ENCODE results near the gene PRSS57.
"Not testable (repeated sequence)": the region's sequence is repeated elsewhere in the genome, so short reads cannot be mapped to it uniquely, and the experiment has no call there.

Gene PRSS57

GRCh38 chr19:723247-723646 lies 28.0 kb upstream of the PRSS57 start:
- DNase-seq (ENCODE audit: low read depth) = no peak

- no peak for DNase-seq (ENCODE audit: low read depth)
Measured at GRCh38 chr19:722553-723101, 27.4 kb upstream of the PRSS57 start.

GRCh38 chr19:720345-721160 lies 25.3 kb upstream of the PRSS57 start:
- DNase-seq (ENCODE audit: low read depth) = no peak

- DNase-seq (ENCODE audit: low read depth) = no peak
Measured at GRCh38 chr19:719636-720344, 24.5 kb upstream of the PRSS57 start.

- DNase-seq (ENCODE audit: low read depth) = no peak
Measured at GRCh38 chr19:718991-719512, 23.8 kb upstream of the PRSS57 start.

- DNase-seq (ENCODE audit: low read depth) = no peak
Measured at GRCh38 chr19:718251-718951, 23.1 kb upstream of the PRSS57 start.

- DNase-seq (ENCODE audit: low read depth) = no peak
Measured at GRCh38 chr19:715347-715746, 20.1 kb upstream of the PRSS57 start.

- DNase-seq (ENCODE audit: low read depth) = no peak
Measured at GRCh38 chr19:711254-711653, 16.0 kb upstream of the PRSS57 start.

GRCh38 chr19:710767-711166 lies 15.5 kb upstream of the PRSS57 start:
- no peak for DNase-seq (ENCODE audit: low read depth)

GRCh38 chr19:709965-710571 lies 14.8 kb upstream of the PRSS57 start:
- DNase-seq (ENCODE audit: low read depth) = no peak

- no peak for DNase-seq (ENCODE audit: low read depth)
Measured at GRCh38 chr19:709196-709964, 14.1 kb upstream of the PRSS57 start.

- no peak for DNase-seq (ENCODE audit: low read depth)
Measured at GRCh38 chr19:708154-709143, 13.2 kb upstream of the PRSS57 start, which contains the start of gene PALM. Gene PALM (plus strand): TSS chr19:708935. CDS start chr19:709147, 212 bp downstream.

- no peak for DNase-seq (ENCODE audit: low read depth)
Measured at GRCh38 chr19:704447-704741, 9.1 kb upstream of the PRSS57 start.

GRCh38 chr19:703651-704446 lies 8.6 kb upstream of the PRSS57 start:
- peak; percentile 22 for DNase-seq (ENCODE audit: low read depth)

GRCh38 chr19:703329-703650 lies 8.0 kb upstream of the PRSS57 start:
- no peak for DNase-seq (ENCODE audit: low read depth)

GRCh38 chr19:702847-703246 lies 7.6 kb upstream of the PRSS57 start:
- not testable (repeated sequence) for DNase-seq (ENCODE audit: low read depth)

GRCh38 chr19:699885-700284 lies 4.6 kb upstream of the PRSS57 start:
- not testable (repeated sequence) for DNase-seq (ENCODE audit: low read depth)

- DNase-seq (ENCODE audit: low read depth) = not testable (repeated sequence)
Measured at GRCh38 chr19:698529-698928, 3.3 kb upstream of the PRSS57 start.

Data from stimulated activated CD8-positive, alpha-beta memory T cell treated with anti-CD3 and anti-CD28 coated beads, Interleukin-12 subunit alpha, Interleukin-12 subunit beta, amount 100 ng/mL, for 4 hours (primary cell).